Measurements from ENCODE around the gene PRAC1. TPM values are rescaled to one million over a fixed set of nuclear protein-coding genes. Genes with fewer than 3 reads are reported as not detected.

PRAC1 gene
- total and polyA plus RNA-seq, 2 donors (not counting 3 experiments of a cell fraction or from before 2014, with no cell fraction given): not detected

DNA sequence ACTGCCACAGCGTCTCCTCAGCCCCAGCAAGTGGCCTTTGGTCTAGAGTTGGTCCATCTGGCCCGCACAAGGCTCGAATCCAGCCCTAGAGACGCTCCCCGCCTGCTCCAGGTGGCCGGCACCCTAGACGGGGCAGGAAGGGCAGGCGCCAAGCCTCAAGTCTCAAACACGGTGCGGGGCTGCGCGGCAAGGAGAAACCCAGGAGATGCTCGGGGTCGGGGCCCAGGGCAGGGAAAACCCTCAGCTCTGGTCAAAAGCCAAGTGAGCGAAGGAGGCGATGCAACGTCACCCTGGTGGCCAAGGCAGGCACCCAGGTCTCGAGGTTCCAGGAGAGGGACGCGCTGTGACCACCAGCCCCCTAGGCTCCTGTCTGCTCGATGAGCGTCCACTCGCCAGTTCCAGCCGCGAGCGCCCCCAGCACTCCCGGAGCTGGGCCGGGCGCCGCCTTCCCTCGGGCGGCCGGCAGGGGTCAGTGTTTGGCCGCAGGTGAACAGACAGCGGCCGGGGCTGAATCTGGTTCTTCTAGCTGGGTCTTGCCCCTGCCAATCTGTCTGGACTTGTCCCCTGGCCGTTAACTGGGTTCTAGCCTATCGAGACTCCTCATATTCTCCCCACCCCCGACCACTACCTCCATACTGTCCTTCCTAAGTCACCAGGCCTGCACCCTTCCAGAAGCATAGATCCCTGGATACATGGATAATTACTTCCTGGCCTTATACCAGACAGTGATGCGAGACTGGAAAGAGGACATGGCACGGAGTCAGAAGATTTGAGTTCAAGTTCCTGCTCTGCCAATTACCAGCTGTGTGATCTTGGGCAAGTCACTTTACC is 44.0 kb downstream of the PRAC1 start:
- no TSS peak for BruUV-seq (replicated peaks)

More for the DNA sequence above, 44.0 kb downstream of the PRAC1 start:
- Histone ChIP-seq H3K9me3 (replicated peaks; ENCODE audit: control insufficient read depth, insufficient read depth, low read length) (no peaks in the 10 kb centered on the region), H3K4me2 (ENCODE audit: insufficient read depth, low read length) (no peak overlapping the region), H2AFZ (ENCODE audit: low read depth, low read length) (peak overlapping the region; percentile 69), H3K4me1 (ENCODE audit: control insufficient read depth, extremely low read depth, insufficient read depth, low read length) (no peaks in the 10 kb centered on the region), H4K20me1 (replicated peaks; ENCODE audit: control insufficient read depth, extremely low read depth, insufficient read depth, low read length) (no peaks in the 10 kb centered on the region), H3K79me2 (ENCODE audit: control insufficient read depth, insufficient read depth, low read length) (no peaks in the 10 kb centered on the region), H3K4me3 (replicated peaks in 1 of 3; ENCODE audit: insufficient read depth in 1 of 3, low read depth in 1 of 3, low read length in 3 of 3) (no peak overlapping the region), H3K27me3 (ENCODE audit: control insufficient read depth in 2 of 2, insufficient read depth in 2 of 2, low read length in 2 of 2) (peaks cover 13 to 19% of the 10 kb centered on the region in 2 experiments), H3K36me3 (ENCODE audit: control insufficient read depth in 2 of 2, extremely low read depth in 1 of 2, insufficient read depth in 2 of 2, low read length in 2 of 2) (no peaks in the 10 kb centered on the region), H3K9ac (replicated peaks; ENCODE audit: extremely low read depth, insufficient read depth, low read length) (no peak overlapping the region), H3K27ac (ENCODE audit: insufficient read depth, low read depth, low read length) (no peak overlapping the region), H3K9me1 (replicated peaks; ENCODE audit: control insufficient read depth, extremely low read depth, insufficient read depth, low read length) (no peaks in the 10 kb centered on the region)
- FAIRE-seq: peak; percentile 88
- no peak for TF ChIP-seq JUN (IDR thresholded peaks at IDR 0.05; ENCODE audit: borderline replicate concordance, insufficient read depth, insufficient read length, low read depth)
- TF ChIP-seq, protein P1, sequence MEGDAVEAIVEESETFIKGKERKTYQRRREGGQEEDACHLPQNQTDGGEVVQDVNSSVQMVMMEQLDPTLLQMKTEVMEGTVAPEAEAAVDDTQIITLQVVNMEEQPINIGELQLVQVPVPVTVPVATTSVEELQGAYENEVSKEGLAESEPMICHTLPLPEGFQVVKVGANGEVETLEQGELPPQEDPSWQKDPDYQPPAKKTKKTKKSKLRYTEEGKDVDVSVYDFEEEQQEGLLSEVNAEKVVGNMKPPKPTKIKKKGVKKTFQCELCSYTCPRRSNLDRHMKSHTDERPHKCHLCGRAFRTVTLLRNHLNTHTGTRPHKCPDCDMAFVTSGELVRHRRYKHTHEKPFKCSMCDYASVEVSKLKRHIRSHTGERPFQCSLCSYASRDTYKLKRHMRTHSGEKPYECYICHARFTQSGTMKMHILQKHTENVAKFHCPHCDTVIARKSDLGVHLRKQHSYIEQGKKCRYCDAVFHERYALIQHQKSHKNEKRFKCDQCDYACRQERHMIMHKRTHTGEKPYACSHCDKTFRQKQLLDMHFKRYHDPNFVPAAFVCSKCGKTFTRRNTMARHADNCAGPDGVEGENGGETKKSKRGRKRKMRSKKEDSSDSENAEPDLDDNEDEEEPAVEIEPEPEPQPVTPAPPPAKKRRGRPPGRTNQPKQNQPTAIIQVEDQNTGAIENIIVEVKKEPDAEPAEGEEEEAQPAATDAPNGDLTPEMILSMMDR (IDR thresholded peaks at IDR 0.05; ENCODE audit: extremely low read depth in 1 of 2, insufficient read depth in 1 of 2, low read depth in 1 of 2, low read length in 2 of 2): peak; percentile 95 to 100
- no peak for TF ChIP-seq POLR2A (IDR thresholded peaks at IDR 0.05; ENCODE audit: low read depth, low read length)
- DNase-seq (ENCODE audit: low read depth, low spot score): peak; percentile 53
- dilution Hi-C loops (cut with MboI; ENCODE audit: extremely low pct_ligation_motif_present, low sequenced_read_pairs) (no loop called here), intact Hi-C loops (cut with micrococcal nuclease) (loop anchor here (1.0 to 2.0 kb wide), 3 partner anchors 46 to 201 kb away; no protein-coding TSS in a partner anchor)
- ChIA-PET POLR2A (no interaction called here), CTCF (interaction anchor here (0.6 to 9.4 kb wide), 55 partner anchors 10 to 613 kb away, joined by 3 to 220 read pairs (median 6); partner anchors contain the start of genes ATP5MC1, HOXB13, HOXB9 and PRAC2)
